Fibroblast of pulmonary artery (primary cell): ENCODE data around the gene KLK15.
A peak's percentile ranks its signal among the peaks of the same experiment; 100 is the strongest.

Experiments
- DNase-seq: peaks from one replicate; pipeline ENCODE4 v3.0.0-alpha.2; 2010; ENCODE audit warnings: low read depth
- H3K4me3 ChIP-seq: replicated peaks from 2 replicates; pipeline ENCODE4 v1.5.1; 2011; ENCODE audit warnings: low read depth, mild to moderate bottlenecking, control low read depth, low read length, moderate library complexity
- TF ChIP-seq, protein P1 (sequence below): IDR thresholded peaks from 2 replicates; pipeline ENCODE4 v1.5.1; 2011; ENCODE audit warnings: mild to moderate bottlenecking, control low read depth, low read length, inconsistent platforms; ENCODE audit errors: missing control alignments

Gene KLK15

GRCh38 chr19:50844296-50844935 lies 11.0 kb upstream of the KLK15 start:
- no peak overlapping the region for H3K4me3 ChIP-seq
- no peak for DNase-seq
- TF ChIP-seq, protein P1, sequence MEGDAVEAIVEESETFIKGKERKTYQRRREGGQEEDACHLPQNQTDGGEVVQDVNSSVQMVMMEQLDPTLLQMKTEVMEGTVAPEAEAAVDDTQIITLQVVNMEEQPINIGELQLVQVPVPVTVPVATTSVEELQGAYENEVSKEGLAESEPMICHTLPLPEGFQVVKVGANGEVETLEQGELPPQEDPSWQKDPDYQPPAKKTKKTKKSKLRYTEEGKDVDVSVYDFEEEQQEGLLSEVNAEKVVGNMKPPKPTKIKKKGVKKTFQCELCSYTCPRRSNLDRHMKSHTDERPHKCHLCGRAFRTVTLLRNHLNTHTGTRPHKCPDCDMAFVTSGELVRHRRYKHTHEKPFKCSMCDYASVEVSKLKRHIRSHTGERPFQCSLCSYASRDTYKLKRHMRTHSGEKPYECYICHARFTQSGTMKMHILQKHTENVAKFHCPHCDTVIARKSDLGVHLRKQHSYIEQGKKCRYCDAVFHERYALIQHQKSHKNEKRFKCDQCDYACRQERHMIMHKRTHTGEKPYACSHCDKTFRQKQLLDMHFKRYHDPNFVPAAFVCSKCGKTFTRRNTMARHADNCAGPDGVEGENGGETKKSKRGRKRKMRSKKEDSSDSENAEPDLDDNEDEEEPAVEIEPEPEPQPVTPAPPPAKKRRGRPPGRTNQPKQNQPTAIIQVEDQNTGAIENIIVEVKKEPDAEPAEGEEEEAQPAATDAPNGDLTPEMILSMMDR = no peak

GRCh38 chr19:50843701-50844221 lies 10.4 kb upstream of the KLK15 start:
- TF ChIP-seq, protein P1 = no peak
- no peak for DNase-seq
- no peak overlapping the region for H3K4me3 ChIP-seq

DNA sequence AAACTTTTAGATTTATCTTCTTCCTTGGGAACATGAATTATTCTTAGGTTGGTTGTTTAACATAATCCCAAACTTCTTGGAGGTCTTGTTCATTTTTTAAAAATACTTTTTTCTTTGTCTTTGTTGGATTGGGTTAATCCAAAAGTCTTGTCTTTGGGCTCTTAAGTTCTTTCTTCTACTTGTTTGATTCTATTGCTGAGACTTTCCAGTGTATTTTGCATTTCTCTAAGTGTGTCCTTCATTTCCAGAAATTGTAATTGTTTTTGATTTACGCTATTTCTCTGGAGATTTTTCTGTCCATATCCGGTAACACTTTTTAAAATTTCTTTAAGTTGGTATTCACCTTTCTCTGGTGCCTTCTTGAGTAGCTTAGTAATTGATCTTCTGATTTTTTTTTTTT lies 9.8 kb upstream of the KLK15 start:
- no peak overlapping the region for H3K4me3 ChIP-seq
- no peak for DNase-seq
- TF ChIP-seq, protein P1 = no peak

GRCh38 chr19:50842130-50842529 lies 8.8 kb upstream of the KLK15 start:
- H3K4me3 ChIP-seq = no peak overlapping the region
- TF ChIP-seq, protein P1 = no peak

GRCh38 chr19:50839712-50840655 lies 6.6 kb upstream of the KLK15 start:
- TF ChIP-seq, protein P1 = no peak
- no peak for DNase-seq
- H3K4me3 ChIP-seq = no peak overlapping the region

More at GRCh38 chr19:50842130-50842529, 8.8 kb upstream of the KLK15 start:
- DNase-seq = no peak

- H3K4me3 ChIP-seq = no peak overlapping the region
- TF ChIP-seq, protein P1 = peak; percentile 19
- peak; percentile 7 for DNase-seq
These were observed 4.9 kb upstream of the KLK15 start for GRCh38 chr19:50838239-50838638.
